Fibroblast of lung (primary cell): ENCODE measurements around the gene DOCK7. TPM values are rescaled to one million over a fixed set of nuclear protein-coding genes. Genes with fewer than 3 reads are reported as not detected.

Source experiments
- DNase-seq, 2 donors: peaks; one replicate each; pipeline versions ENCODE4 v3.0.0 to v3.0.0-alpha.2; 2010; ENCODE audit warnings: low read depth in 2 of 2
- H2AFZ ChIP-seq: 2 replicates; pipeline ENCODE4 v1.5.1; 2012; ENCODE audit warnings: low read length, control low read depth, inconsistent platforms
- H3K27ac ChIP-seq: 2 replicates; pipeline ENCODE4 v1.5.1; 2011; ENCODE audit warnings: low read length, control low read depth; ENCODE audit not compliant: insufficient read depth
- H3K27me3 ChIP-seq: 2 replicates; pipeline ENCODE4 v1.5.1; 2011; ENCODE audit warnings: mild to moderate bottlenecking, low read length; ENCODE audit not compliant: control insufficient read depth, insufficient read depth
- H3K36me3 ChIP-seq: 2 replicates; pipeline ENCODE4 v1.5.1; 2011; ENCODE audit warnings: low read length; ENCODE audit not compliant: control insufficient read depth, insufficient read depth
- H3K4me1 ChIP-seq: 2 replicates; pipeline ENCODE4 v1.5.1; 2011; ENCODE audit warnings: low read length; ENCODE audit not compliant: control insufficient read depth, insufficient read depth; ENCODE audit errors: extremely low read depth
- H3K4me2 ChIP-seq: 2 replicates; pipeline ENCODE4 v1.5.1; 2011; ENCODE audit warnings: low read length, control low read depth; ENCODE audit not compliant: insufficient read depth; ENCODE audit errors: extremely low read depth
- H3K4me3 ChIP-seq, 4 experiments: fragments of 200-600 bp in 1 of 4; sonication (generic) in 1 of 4; replicated peaks in 1 of 4; 2 replicates each; pipeline ENCODE4 v1.5.1; 2011 to 2016; ENCODE audit warnings: low read length in 4 of 4, low read depth in 3 of 4, mild to moderate bottlenecking in 3 of 4, control low read depth in 2 of 4, inconsistent platforms in 1 of 4, mixed read lengths in 1 of 4; ENCODE audit not compliant: insufficient read depth in 1 of 4; ENCODE audit errors: control extremely low read depth in 1 of 4
- H3K79me2 ChIP-seq: 2 replicates; pipeline ENCODE4 v1.5.1; 2012; ENCODE audit warnings: mild to moderate bottlenecking, low read length, inconsistent platforms; ENCODE audit not compliant: control insufficient read depth, insufficient read depth
- H3K9ac ChIP-seq: 2 replicates; pipeline ENCODE4 v1.5.1; 2011; ENCODE audit warnings: mild to moderate bottlenecking, low read length, control low read depth; ENCODE audit not compliant: insufficient read depth
- H3K9me3 ChIP-seq: 2 replicates; pipeline ENCODE4 v1.5.1; 2012; ENCODE audit warnings: low read depth, low read length; ENCODE audit not compliant: control insufficient read depth, insufficient read depth
- H4K20me1 ChIP-seq: 2 replicates; pipeline ENCODE4 v1.5.1; 2011; ENCODE audit warnings: low read length; ENCODE audit not compliant: control insufficient read depth, insufficient read depth; ENCODE audit errors: extremely low read depth
- EZH2 ChIP-seq: IDR thresholded peaks from 2 replicates; pipeline ENCODE4 v1.5.1; 2012; ENCODE audit warnings: low read length, control low read depth, mild to moderate bottlenecking; ENCODE audit errors: missing control alignments
- polyA plus RNA-seq, 2 donors: library from polyadenylated mRNA; depleted of rRNA in 1 of 2; stranded (reverse) in 1 of 2; unstranded in 1 of 2; fragments of >200 nt; gene quantifications; 2 replicates each; pipeline ENCODE4 v1.2.1, GENCODE V29; 2011 to 2012; ENCODE audit warnings: missing spikeins in 1 of 2
- total RNA-seq: library from RNA; depleted of rRNA; stranded (reverse); fragments of >200 nt; gene quantifications from 2 replicates; pipeline ENCODE4 v1.2.1, GENCODE V29; 2014
- TF ChIP-seq, protein P1 (sequence below), 2 donors: IDR thresholded peaks in 1 of 2; conservative IDR thresholded peaks in 1 of 2; 1 replicate in 1 of 2; 2 replicates in 1 of 2; pipeline ENCODE4 v1.5.1; 2011 to 2012; ENCODE audit warnings: low read length in 2 of 2, control low read depth in 1 of 2, inconsistent platforms in 1 of 2, low read depth in 1 of 2, mild to moderate bottlenecking in 1 of 2

The DOCK7 gene
- total and polyA plus RNA-seq, 2 donors (not counting 1 experiment from before 2014, with no cell fraction given) = 66.5 to 153 TPM

DNA sequence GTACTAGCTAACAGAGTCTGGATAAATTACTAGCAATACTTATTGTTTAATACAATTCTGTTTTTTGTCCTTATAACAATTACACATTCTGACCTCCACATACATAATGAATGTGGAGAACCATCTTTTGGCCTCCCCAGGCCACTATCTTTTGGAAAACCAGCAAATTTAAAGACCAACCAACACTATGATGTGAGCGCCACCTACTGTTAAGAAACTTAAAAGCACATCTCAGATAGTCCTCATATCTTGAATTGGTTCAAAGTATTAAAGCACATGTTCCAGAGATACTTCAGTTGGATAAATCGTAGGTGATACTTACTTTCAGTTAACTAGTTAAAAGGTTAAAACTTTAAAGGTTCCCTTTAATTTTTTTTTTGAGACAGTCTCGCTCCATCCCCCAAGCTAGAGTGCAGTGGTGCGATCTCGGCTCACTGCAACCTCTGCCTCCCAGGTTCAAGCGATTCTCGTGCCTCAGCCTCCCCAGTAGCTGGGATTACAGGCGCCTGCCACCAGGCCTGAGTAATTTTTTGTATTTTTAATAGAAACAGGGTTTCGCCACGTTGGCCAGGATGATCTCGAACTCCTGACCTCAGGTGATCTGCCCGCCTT is 280.7 kb downstream of the DOCK7 start:
- Histone ChIP-seq H3K9ac (no peak overlapping the region), H4K20me1 (no peaks in the 10 kb centered on the region), H3K79me2 (no peaks in the 10 kb centered on the region), H3K4me2 (no peak overlapping the region), H3K4me1 (no peaks in the 10 kb centered on the region), H2AFZ (no peak overlapping the region), H3K36me3 (no peaks in the 10 kb centered on the region), H3K4me3 (no peak overlapping the region), H3K27ac (no peak overlapping the region), H3K27me3 (peaks cover 3% of the 10 kb centered on the region), H3K9me3 (no peaks in the 10 kb centered on the region)
- DNase-seq = peak; percentile 35 to 73
- TF ChIP-seq, protein P1, sequence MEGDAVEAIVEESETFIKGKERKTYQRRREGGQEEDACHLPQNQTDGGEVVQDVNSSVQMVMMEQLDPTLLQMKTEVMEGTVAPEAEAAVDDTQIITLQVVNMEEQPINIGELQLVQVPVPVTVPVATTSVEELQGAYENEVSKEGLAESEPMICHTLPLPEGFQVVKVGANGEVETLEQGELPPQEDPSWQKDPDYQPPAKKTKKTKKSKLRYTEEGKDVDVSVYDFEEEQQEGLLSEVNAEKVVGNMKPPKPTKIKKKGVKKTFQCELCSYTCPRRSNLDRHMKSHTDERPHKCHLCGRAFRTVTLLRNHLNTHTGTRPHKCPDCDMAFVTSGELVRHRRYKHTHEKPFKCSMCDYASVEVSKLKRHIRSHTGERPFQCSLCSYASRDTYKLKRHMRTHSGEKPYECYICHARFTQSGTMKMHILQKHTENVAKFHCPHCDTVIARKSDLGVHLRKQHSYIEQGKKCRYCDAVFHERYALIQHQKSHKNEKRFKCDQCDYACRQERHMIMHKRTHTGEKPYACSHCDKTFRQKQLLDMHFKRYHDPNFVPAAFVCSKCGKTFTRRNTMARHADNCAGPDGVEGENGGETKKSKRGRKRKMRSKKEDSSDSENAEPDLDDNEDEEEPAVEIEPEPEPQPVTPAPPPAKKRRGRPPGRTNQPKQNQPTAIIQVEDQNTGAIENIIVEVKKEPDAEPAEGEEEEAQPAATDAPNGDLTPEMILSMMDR (conservative IDR thresholded peaks at IDR 0.05 in 1 of 2, IDR thresholded peaks at IDR 0.05 in 1 of 2; ENCODE audit: low read depth in 1 of 2, low read length in 2 of 2) = peak; percentile 56 to 72
- no peak for TF ChIP-seq EZH2

DNA sequence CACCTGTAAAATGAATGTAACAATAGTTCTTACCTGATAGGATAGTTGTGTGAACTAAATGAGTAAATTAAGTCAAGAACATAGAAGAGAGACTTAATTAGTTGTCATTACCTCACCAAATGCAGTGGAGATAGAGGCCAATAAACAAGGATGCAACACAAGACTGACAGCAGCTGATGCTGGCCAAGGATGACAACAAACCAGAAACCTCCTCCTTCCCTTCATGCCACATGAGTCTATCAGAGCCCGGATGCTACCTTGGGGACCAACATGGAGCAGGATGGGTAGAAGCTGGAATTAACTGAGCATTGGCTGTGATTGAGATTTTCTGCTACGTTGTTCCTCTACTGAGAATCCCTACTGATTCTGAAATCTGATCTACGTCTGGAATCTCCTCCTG is 281.6 kb downstream of the DOCK7 start:
- no peak for TF ChIP-seq EZH2
- TF ChIP-seq, protein P1 (conservative IDR thresholded peaks at IDR 0.05 in 1 of 2, IDR thresholded peaks at IDR 0.05 in 1 of 2; ENCODE audit: low read depth in 1 of 2, low read length in 2 of 2) = no peak
- H3K4me3 ChIP-seq = no peak overlapping the region
- no peaks in the 10 kb centered on the region for H3K9me3 ChIP-seq
- H3K9ac ChIP-seq = no peak overlapping the region
- no peak for DNase-seq
- no peaks in the 10 kb centered on the region for H3K4me1 ChIP-seq
- no peak overlapping the region for H3K4me2 ChIP-seq
- no peak overlapping the region for H2AFZ ChIP-seq
- H3K79me2 ChIP-seq = no peaks in the 10 kb centered on the region
- peaks cover 3% of the 10 kb centered on the region for H3K27me3 ChIP-seq
- no peaks in the 10 kb centered on the region for H4K20me1 ChIP-seq
- no peak overlapping the region for H3K27ac ChIP-seq
- no peaks in the 10 kb centered on the region for H3K36me3 ChIP-seq

DNA sequence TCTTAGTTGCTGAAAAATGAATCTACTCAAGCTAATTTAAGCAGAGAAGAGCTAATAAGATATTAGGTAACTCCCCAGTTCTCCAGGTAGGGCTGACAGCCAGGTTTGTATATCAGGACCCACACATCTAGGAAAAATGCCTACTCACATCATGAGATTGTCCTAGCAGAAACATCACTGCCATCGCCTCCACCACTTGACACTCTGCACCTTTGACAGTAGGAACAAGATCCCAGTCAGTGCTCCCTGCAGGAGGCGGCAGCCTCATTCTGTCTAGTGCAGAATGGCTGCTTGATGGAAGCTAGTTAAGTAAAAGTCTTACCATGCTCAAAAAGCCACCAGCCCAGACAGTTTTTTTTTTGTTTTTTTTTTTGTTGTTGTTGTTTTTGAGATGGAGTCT is 282.9 kb downstream of the DOCK7 start:
- H3K27me3 ChIP-seq = peaks cover 3% of the 10 kb centered on the region
- no peaks in the 10 kb centered on the region for H4K20me1 ChIP-seq
- TF ChIP-seq, protein P1 (conservative IDR thresholded peaks at IDR 0.05 in 1 of 2, IDR thresholded peaks at IDR 0.05 in 1 of 2; ENCODE audit: low read depth in 1 of 2, low read length in 2 of 2) = no peak
- no peaks in the 10 kb centered on the region for H3K79me2 ChIP-seq
- H3K9ac ChIP-seq = no peak overlapping the region
- no peak overlapping the region for H2AFZ ChIP-seq
- no peaks in the 10 kb centered on the region for H3K9me3 ChIP-seq
- no peak overlapping the region for H3K4me3 ChIP-seq
- H3K27ac ChIP-seq = no peak overlapping the region
- no peak for DNase-seq
- H3K4me2 ChIP-seq = no peak overlapping the region
- no peaks in the 10 kb centered on the region for H3K4me1 ChIP-seq
- H3K36me3 ChIP-seq = no peaks in the 10 kb centered on the region

Other genes starting within 250 kb of the DOCK7 start
- not detected in 2 replicates for gene ANGPTL3, start 90.9 kb downstream of the DOCK7 start, total RNA-seq
- gene ANGPTL3, start 90.9 kb downstream of the DOCK7 start, polyA plus RNA-seq = not detected in 2 replicates
- 10.3 and 12.1 TPM in 2 replicates for gene ATG4C, start 95.7 kb upstream of the DOCK7 start, total RNA-seq
- gene ATG4C, start 95.7 kb upstream of the DOCK7 start, polyA plus RNA-seq = 6.4 and 9.0 TPM in 2 replicates